HG02623 (cell line): ENCODE results near the gene MANF.

Source experiments
- ATAC-seq: cut with Tn5 transposase; IDR thresholded peaks from one replicate; pipeline ENCODE4 v1.9.1; 2021; ENCODE audit warnings: moderate library complexity; ENCODE audit not compliant: unreplicated experiment

The MANF gene

DNA sequence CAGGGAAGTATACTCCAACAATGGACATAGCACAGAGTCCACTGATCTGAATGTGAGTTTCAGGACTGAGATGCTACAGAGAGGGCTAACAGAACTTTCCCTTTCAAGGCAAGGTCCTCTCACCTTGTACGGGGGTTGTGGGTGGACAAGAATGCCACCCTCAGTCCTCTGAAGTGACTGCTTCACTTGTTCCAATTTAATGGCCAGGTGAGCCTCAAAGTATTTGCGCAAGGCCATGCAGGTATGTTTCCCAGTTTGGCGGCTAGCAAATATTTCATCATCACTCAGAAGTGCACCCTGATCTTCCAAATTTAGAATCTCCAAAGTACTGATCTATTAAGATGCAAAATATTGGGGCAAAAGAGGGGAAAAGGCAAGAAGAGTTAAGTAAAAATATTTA is 44.0 kb downstream of the MANF start:
- ATAC-seq, result no peak

DNA sequence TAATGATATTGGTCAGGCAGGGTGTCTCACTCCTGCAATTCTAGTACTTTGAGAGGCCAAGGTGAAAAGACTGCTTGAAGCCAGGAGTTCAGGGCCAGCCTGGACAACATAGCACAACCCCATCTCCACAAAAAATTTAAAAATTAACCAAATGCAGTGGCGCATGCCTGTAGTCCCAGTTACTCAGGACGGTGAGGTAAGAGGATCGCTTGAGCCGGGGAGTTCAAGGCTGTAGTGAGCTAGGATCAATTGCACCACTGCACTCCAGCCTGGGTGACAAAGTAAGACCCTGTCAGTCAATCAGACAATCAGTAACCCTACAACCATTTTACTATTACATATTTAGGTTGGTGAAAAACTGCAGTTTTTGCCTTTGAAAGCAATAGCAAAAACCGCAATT is 49.0 kb downstream of the MANF start:
- ATAC-seq, result no peak

DNA sequence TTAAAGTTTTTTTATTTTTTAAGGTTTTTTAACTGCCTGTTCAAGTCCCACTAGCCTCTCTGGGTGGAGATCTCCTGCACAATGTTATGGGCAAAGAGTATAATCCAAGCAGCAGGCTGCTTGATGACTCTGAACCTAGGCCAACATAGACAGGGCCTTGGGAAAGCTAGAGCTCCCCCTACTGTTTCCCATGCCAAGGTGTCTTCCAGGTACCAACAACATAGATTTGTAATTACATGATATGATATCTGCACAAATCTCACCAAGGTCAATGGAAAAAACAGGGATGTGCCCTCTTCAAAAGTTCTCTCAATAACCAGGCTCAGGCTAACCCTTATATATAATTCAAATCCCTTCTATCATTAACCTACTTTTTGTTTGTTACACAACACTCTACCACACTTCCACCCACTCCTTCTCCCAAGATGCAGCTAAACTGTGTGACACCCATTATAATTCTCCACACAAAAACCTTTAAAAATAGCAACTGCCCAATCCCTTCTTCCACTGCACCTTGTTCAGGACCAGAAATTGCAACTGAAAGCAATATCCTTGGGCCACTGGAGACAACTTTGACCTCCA is 49.7 kb downstream of the MANF start:
- ATAC-seq, result no peak

DNA sequence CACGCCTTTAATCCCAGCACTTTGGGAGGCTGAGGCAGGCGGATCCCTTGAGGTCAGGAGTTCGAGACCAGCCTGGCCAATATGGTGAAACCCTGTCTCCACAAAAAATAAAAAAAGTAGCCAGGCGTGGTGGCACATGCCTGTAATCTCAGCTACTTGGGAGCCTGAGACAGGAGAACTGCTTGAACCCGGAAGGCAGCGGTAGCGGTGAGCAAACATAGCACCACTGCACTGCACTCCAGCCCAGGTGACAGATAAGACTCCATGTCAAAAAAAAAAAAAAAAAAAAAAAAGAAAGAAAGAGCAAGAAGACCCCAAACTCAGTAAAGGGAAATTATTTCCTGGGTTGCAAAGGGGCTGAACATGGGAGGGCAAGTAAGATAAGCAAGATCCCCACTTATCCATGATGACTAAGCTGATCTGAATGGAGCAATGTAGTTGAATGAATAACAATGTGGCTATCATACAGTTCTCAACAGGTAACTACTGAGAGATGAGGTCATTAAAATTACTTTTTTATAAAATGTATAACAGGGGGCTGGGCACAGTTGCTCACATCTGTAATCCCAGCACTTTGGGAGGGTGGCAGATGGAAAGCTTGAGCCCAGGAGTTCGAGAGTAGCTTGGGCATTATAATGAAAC is 52.0 kb downstream of the MANF start:
- ATAC-seq, result no peak
